Natural killer cell (primary cell): ENCODE results near the gene MAP3K8. TPM values are rescaled to one million over a fixed set of nuclear protein-coding genes. Genes with fewer than 3 reads are reported as not detected.

Experiments used
- ATAC-seq, 3 donors: fragments of 150-1000 bp in 2 of 3; fragments of 200-7000 bp in 1 of 3; cut with Tn5 transposase; 1 replicate in 1 of 3; 2 replicates in 2 of 3; pipeline ENCODE4 v1.10.0; 2021; ENCODE audit warnings: mild to moderate bottlenecking in 2 of 3, moderate library complexity in 2 of 3
- DNase-seq, 2 donors: peaks; one replicate each; pipeline versions ENCODE4 v3.0.0 to v3.0.0-alpha.2; 2013 to 2021; ENCODE audit warnings: mixed read lengths in 1 of 2
- H3K27ac ChIP-seq: one replicate; pipeline ENCODE4 v1.5.1; 2013; ENCODE audit warnings: mild to moderate bottlenecking, low read length
- H3K27me3 ChIP-seq: one replicate; pipeline ENCODE4 v1.6.1; 2013; ENCODE audit warnings: low read length; ENCODE audit not compliant: control insufficient read depth, insufficient read depth
- H3K36me3 ChIP-seq: one replicate; pipeline ENCODE4 v1.6.1; 2013; ENCODE audit warnings: low read length; ENCODE audit not compliant: control insufficient read depth, insufficient read depth
- H3K4me1 ChIP-seq: one replicate; pipeline ENCODE4 v1.6.1; 2013; ENCODE audit warnings: low read length; ENCODE audit not compliant: control insufficient read depth, insufficient read depth
- H3K4me3 ChIP-seq: one replicate; pipeline ENCODE4 v1.5.1; 2013; ENCODE audit warnings: low read length
- H3K9me3 ChIP-seq: one replicate; pipeline ENCODE4 v1.6.1; 2013; ENCODE audit warnings: low read length; ENCODE audit not compliant: control insufficient read depth, insufficient read depth
- H3K27ac Mint-ChIP-seq, 2 donors: one replicate each; pipeline ENCODE4 v1.8.0; 2022; ENCODE audit warnings: mild to moderate bottlenecking in 2 of 2, mixed read lengths in 2 of 2, moderate library complexity in 1 of 2
- H3K27me3 Mint-ChIP-seq, 2 donors: one replicate each; pipeline ENCODE4 v1.8.0; 2022; ENCODE audit warnings: low read depth in 2 of 2, mixed read lengths in 2 of 2
- H3K36me3 Mint-ChIP-seq: one replicate; pipeline ENCODE4 v1.8.0; 2022; ENCODE audit warnings: mixed read lengths
- H3K4me1 Mint-ChIP-seq, 2 donors: one replicate each; pipeline ENCODE4 v1.8.0; 2022; ENCODE audit warnings: mixed read lengths in 2 of 2
- H3K4me3 Mint-ChIP-seq: one replicate; pipeline ENCODE4 v1.8.0; 2022; ENCODE audit warnings: mild to moderate bottlenecking, moderate library complexity, mixed read lengths
- H3K9me3 Mint-ChIP-seq, 2 donors: one replicate each; pipeline ENCODE4 v1.8.0; 2022; ENCODE audit warnings: mixed read lengths in 2 of 2
- CTCF ChIP-seq: fragments of 200-600 bp; IDR thresholded peaks from one replicate; pipeline ENCODE4 v1.8.0; 2022; ENCODE audit warnings: antibody characterized with exemption
- WGBS: methylation state at CpG from one replicate; pipeline ENCODE4 v1.1.7; 2013; ENCODE audit warnings: missing lambda C conversion rate; ENCODE audit not compliant: insufficient coverage; 5-methylcytosine and 5-hydroxymethylcytosine counted together
- intact Hi-C: fragments of 100-400 bp; cut with micrococcal nuclease; formaldehyde crosslinking; loops from one replicate; pipeline ENCODE4 v1.14.2; 2022
- total RNA-seq, 4 donors: library from RNA; stranded (reverse); fragments of 120-200 nt in 1 of 4; gene quantifications; one replicate each; pipeline versions ENCODE4 v1.2.3 to v1.2.4, GENCODE V29; 2013 to 2022

The MAP3K8 gene
- total RNA-seq, 3 donors from 2014 or later (not counting 1 experiment from before 2014, with no cell fraction given): 200 to 244 (median 236) TPM

- Histone ChIP-seq H3K27me3 (no peaks in the 10 kb centered on the region), H3K4me1 (peaks cover 40% of the 10 kb centered on the region), H3K4me3 (no peak overlapping the region), H3K27ac (no peak overlapping the region), H3K9me3 (no peaks in the 10 kb centered on the region), H3K36me3 (peaks cover 77% of the 10 kb centered on the region)
- ATAC-seq (no peak), DNase-seq (no peak)
- H3K4me1 Mint-ChIP-seq: peaks cover 75 to 76% of the 10 kb centered on the region in 2 donors
- WGBS: 75% methylated on average over 3 of the region's 3 CpGs
- H3K27me3 Mint-ChIP-seq: no peaks in the 10 kb centered on the region
- no peak overlapping the region for H3K4me3 Mint-ChIP-seq
- TF ChIP-seq CTCF: no peak
- peak overlapping the region; percentile 72 to 98 for H3K27ac Mint-ChIP-seq
- no peaks in the 10 kb centered on the region for H3K9me3 Mint-ChIP-seq
- peaks cover 46% of the 10 kb centered on the region for H3K36me3 Mint-ChIP-seq
- intact Hi-C loops: no loop called here
Observed at GRCh38 chr10:30443049-30443448, 9.1 kb downstream of the MAP3K8 start.

GRCh38 chr10:30445711-30446110, 11.7 kb downstream of the MAP3K8 start:
- Histone ChIP-seq H3K4me3 (no peak overlapping the region), H3K27ac (no peak overlapping the region), H3K36me3 (peaks cover 78% of the 10 kb centered on the region), H3K9me3 (no peaks in the 10 kb centered on the region), H3K27me3 (no peaks in the 10 kb centered on the region), H3K4me1 (peaks cover 31% of the 10 kb centered on the region)
- Mint-ChIP-seq H3K36me3 (peaks cover 40% of the 10 kb centered on the region), H3K27me3 (no peaks in the 10 kb centered on the region), H3K4me1 (peaks cover 57 to 72% of the 10 kb centered on the region in 2 donors), H3K4me3 (no peak overlapping the region), H3K9me3 (no peaks in the 10 kb centered on the region), H3K27ac (peak overlapping the region; percentile 75 to 98)
- 82% methylated on average over 2 of the region's 2 CpGs for WGBS
- DNase-seq (no peak), ATAC-seq (peak in 1 of 3 donors; percentile 4)
- TF ChIP-seq CTCF: no peak
- intact Hi-C loops: no loop called here

- Mint-ChIP-seq H3K9me3 (no peaks in the 10 kb centered on the region), H3K36me3 (peaks cover 29% of the 10 kb centered on the region), H3K4me1 (peaks cover 46 to 60% of the 10 kb centered on the region in 2 donors), H3K27me3 (no peaks in the 10 kb centered on the region), H3K27ac (peak overlapping the region; percentile 68 to 81), H3K4me3 (no peak overlapping the region)
- TF ChIP-seq CTCF: no peak
- ATAC-seq: peak in 1 of 3 donors; percentile 78
- no peaks in the 10 kb centered on the region for H3K27me3 ChIP-seq
- WGBS: 82% methylated on average over 8 of the region's 10 CpGs
- peaks cover 17% of the 10 kb centered on the region for H3K4me1 ChIP-seq
- no peak overlapping the region for H3K4me3 ChIP-seq
- H3K9me3 ChIP-seq: no peaks in the 10 kb centered on the region
- DNase-seq: peak in 1 of 2 donors; percentile 23
- H3K36me3 ChIP-seq: peaks cover 78% of the 10 kb centered on the region
- no peak overlapping the region for H3K27ac ChIP-seq
- intact Hi-C loops: no loop called here
Observed at GRCh38 chr10:30447125-30447799, 13.3 kb downstream of the MAP3K8 start.

- H3K4me1 ChIP-seq: peaks cover 17% of the 10 kb centered on the region
- ATAC-seq (no peak), DNase-seq (no peak)
- TF ChIP-seq CTCF: no peak
- H3K9me3 Mint-ChIP-seq: no peaks in the 10 kb centered on the region
- H3K36me3 Mint-ChIP-seq: peaks cover 23% of the 10 kb centered on the region
- H3K4me1 Mint-ChIP-seq: peaks cover 38 to 52% of the 10 kb centered on the region in 2 donors
- 100% methylated on average over 1 of the region's 1 CpG for WGBS
- peak overlapping the region; percentile 17 for H3K4me3 Mint-ChIP-seq
- H3K27me3 Mint-ChIP-seq: no peaks in the 10 kb centered on the region
- intact Hi-C loops: no loop called here
- H3K27me3 ChIP-seq: no peaks in the 10 kb centered on the region
- H3K27ac Mint-ChIP-seq: peak overlapping the region; percentile 68 to 81
- H3K36me3 ChIP-seq: peaks cover 78% of the 10 kb centered on the region
- no peak overlapping the region for H3K4me3 ChIP-seq
- no peaks in the 10 kb centered on the region for H3K9me3 ChIP-seq
- H3K27ac ChIP-seq: no peak overlapping the region
Observed at GRCh38 chr10:30448092-30448491, 14.1 kb downstream of the MAP3K8 start.
